ENCODE measurements around the gene MYBPH. TPM values are rescaled to one million over a fixed set of nuclear protein-coding genes. Genes with fewer than 3 reads are reported as not detected.

The MYBPH gene
- total and polyA plus RNA-seq, 2 donors (not counting 3 experiments of a cell fraction or from before 2014, with no cell fraction given): not detected

- no peak for FAIRE-seq
- H3K4me2 ChIP-seq (ENCODE audit: insufficient read depth, low read length): no peak overlapping the region
- no peak overlapping the region for H2AFZ ChIP-seq (ENCODE audit: low read depth, low read length)
- no peaks in the 10 kb centered on the region for H3K9me3 ChIP-seq (replicated peaks; ENCODE audit: control insufficient read depth, insufficient read depth, low read length)
- H3K27me3 ChIP-seq (ENCODE audit: control insufficient read depth in 2 of 2, insufficient read depth in 2 of 2, low read length in 2 of 2): peaks cover 21 to 48% of the 10 kb centered on the region in 2 experiments
- H3K9ac ChIP-seq (replicated peaks; ENCODE audit: extremely low read depth, insufficient read depth, low read length): no peak overlapping the region
- ChIA-PET CTCF (interaction anchor here (0.8 to 2.3 kb wide), 4 partner anchors 11 to 91 kb away, joined by 3 to 12 read pairs (median 7); no protein-coding TSS in a partner anchor), POLR2A (no interaction called here)
- H3K36me3 ChIP-seq (ENCODE audit: control insufficient read depth in 2 of 2, extremely low read depth in 1 of 2, insufficient read depth in 2 of 2, low read length in 2 of 2): no peaks in the 10 kb centered on the region
- H3K9me1 ChIP-seq (replicated peaks; ENCODE audit: control insufficient read depth, extremely low read depth, insufficient read depth, low read length): no peaks in the 10 kb centered on the region
- intact Hi-C loops (cut with micrococcal nuclease): no loop called here
- H4K20me1 ChIP-seq (replicated peaks; ENCODE audit: control insufficient read depth, extremely low read depth, insufficient read depth, low read length): no peaks in the 10 kb centered on the region
- no peak for TF ChIP-seq POLR2A (IDR thresholded peaks at IDR 0.05; ENCODE audit: low read depth, low read length)
- no peak for TF ChIP-seq POLR2AphosphoS5 (IDR thresholded peaks at IDR 0.05; ENCODE audit: insufficient read depth, low read depth, low read length)
- no peak for TF ChIP-seq MYC (IDR thresholded peaks at IDR 0.05; ENCODE audit: low read depth, low read length)
- TF ChIP-seq MAX (IDR thresholded peaks at IDR 0.05; ENCODE audit: insufficient read depth, insufficient read length): no peak
- no peak for TF ChIP-seq GATA2 (IDR thresholded peaks at IDR 0.05; ENCODE audit: insufficient read depth, insufficient read length, low read depth, low read length)
- no peak for TF ChIP-seq FOS (IDR thresholded peaks at IDR 0.05; ENCODE audit: borderline replicate concordance, insufficient read depth, low read length)
- TF ChIP-seq EZH2 (IDR thresholded peaks at IDR 0.05; ENCODE audit: borderline replicate concordance, low read depth, low read length, severe bottlenecking): no peak
- TF ChIP-seq CTCF (IDR thresholded peaks at IDR 0.05; ENCODE audit: extremely low read depth in 1 of 2, insufficient read depth in 1 of 2, low read depth in 1 of 2, low read length in 2 of 2): no peak
- TF ChIP-seq JUN (IDR thresholded peaks at IDR 0.05; ENCODE audit: borderline replicate concordance, insufficient read depth, insufficient read length, low read depth): no peak
- no peaks in the 10 kb centered on the region for H3K79me2 ChIP-seq (ENCODE audit: control insufficient read depth, insufficient read depth, low read length)
- dilution Hi-C loops (cut with MboI; ENCODE audit: extremely low pct_ligation_motif_present, low sequenced_read_pairs): no loop called here
- H3K4me3 ChIP-seq (replicated peaks in 1 of 3; ENCODE audit: insufficient read depth in 1 of 3, low read depth in 1 of 3, low read length in 3 of 3): no peak overlapping the region
- peaks cover 4% of the 10 kb centered on the region for H3K4me1 ChIP-seq (ENCODE audit: control insufficient read depth, extremely low read depth, insufficient read depth, low read length)
- DNase-seq (ENCODE audit: low read depth, low spot score): no peak
- BruUV-seq (replicated peaks): no TSS peak
- no peak overlapping the region for H3K27ac ChIP-seq (ENCODE audit: insufficient read depth, low read depth, low read length)
Observed at GRCh38 chr1:203129501-203130231, 46.0 kb downstream of the MYBPH start.

Data from endothelial cell of umbilical vein (primary cell).